Muscle layer of colon (tissue), 2 donors: ENCODE results near the gene SLC5A2.
A peak's percentile ranks its signal among the peaks of the same experiment; 100 is the strongest.
"Not testable (repeated sequence)": the region's sequence is repeated elsewhere in the genome, so short reads cannot be mapped to it uniquely, and the experiment has no call there.

ENCODE experiments used
- H3K27ac ChIP-seq: one replicate; pipeline ENCODE4 v1.7.0; 2013; ENCODE audit warnings: low read depth, mild to moderate bottlenecking, low read length, moderate library complexity
- H3K27me3 ChIP-seq, 2 donors: one replicate each; pipeline ENCODE4 v1.7.0; 2013; ENCODE audit warnings: low read length in 2 of 2, mild to moderate bottlenecking in 2 of 2; ENCODE audit not compliant: insufficient read depth in 2 of 2, control insufficient read depth in 1 of 2
- H3K36me3 ChIP-seq: one replicate; pipeline ENCODE4 v1.7.0; 2013; ENCODE audit warnings: mild to moderate bottlenecking, low read length; ENCODE audit not compliant: insufficient read depth
- H3K4me1 ChIP-seq: one replicate; pipeline ENCODE4 v1.7.0; 2013; ENCODE audit warnings: mild to moderate bottlenecking, low read length; ENCODE audit not compliant: insufficient read depth
- H3K4me3 ChIP-seq, 2 donors: one replicate each; pipeline ENCODE4 v1.7.0; 2013; ENCODE audit warnings: low read length in 2 of 2, low read depth in 1 of 2, mild to moderate bottlenecking in 1 of 2, moderate library complexity in 1 of 2
- H3K9ac ChIP-seq: one replicate; pipeline ENCODE4 v1.7.0; 2013; ENCODE audit warnings: low read length
- H3K9me3 ChIP-seq: one replicate; pipeline ENCODE4 v1.7.0; 2013; ENCODE audit warnings: mild to moderate bottlenecking, low read length
- donor health status: abdominal sarcoma.
- donor health status: Adenocarcinoma of cecum.

The SLC5A2 gene

DNA sequence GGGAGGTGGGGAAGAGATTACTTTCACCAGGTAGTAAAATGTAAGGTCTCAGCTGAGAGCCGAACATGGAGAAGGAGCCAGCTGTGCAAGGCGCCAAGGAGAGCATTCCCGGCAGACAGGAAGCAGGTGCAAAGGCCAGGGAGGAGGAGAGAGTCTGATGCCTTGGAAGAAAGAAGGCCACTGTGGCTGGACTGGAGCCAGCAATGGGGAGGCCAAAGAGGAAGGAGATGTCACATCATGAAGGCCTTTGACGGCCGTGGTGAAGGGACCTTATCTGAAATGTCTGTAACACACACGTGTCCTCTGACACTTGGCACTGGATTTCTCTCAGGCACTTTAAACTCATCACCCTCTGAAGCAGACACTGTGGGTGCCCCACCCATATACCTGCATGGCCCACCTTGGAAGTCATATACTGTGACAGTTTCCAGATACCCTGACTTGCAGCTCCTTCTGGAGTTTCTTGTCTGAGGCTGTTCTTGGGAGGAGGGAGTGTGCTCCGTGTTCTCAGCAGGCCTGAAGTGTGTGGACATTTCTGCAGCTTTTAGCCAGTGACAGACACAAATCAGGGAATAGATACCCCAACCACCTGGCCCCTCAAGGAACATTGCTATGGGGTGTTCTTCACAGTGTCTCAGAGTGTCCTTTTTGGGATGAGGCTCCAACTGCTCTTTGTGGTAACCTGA is 1.9 kb upstream of the SLC5A2 start:
- peaks cover 7 to 9% of the 10 kb centered on the region in 2 donors for H3K27me3 ChIP-seq
- peaks cover 15% of the 10 kb centered on the region for H3K4me1 ChIP-seq
- no peak overlapping the region for H3K4me3 ChIP-seq
- H3K36me3 ChIP-seq, result peaks cover 17% of the 10 kb centered on the region
- H3K9me3 ChIP-seq, result no peaks in the 10 kb centered on the region
- H3K9ac ChIP-seq, result no peak overlapping the region
- H3K27ac ChIP-seq, result no peak overlapping the region

- H3K9ac ChIP-seq, H3K27ac ChIP-seq, H3K9me3 ChIP-seq: not testable (repeated sequence)
Observed at GRCh38 chr16:31484048-31484447, 1.1 kb downstream of the SLC5A2 start.

GRCh38 chr16:31484491-31485171 is 1.7 kb downstream of the SLC5A2 start:
- Histone ChIP-seq H3K4me3 (no peak overlapping the region), H3K27me3 (peaks cover 9 to 29% of the 10 kb centered on the region in 2 donors), H3K36me3 (no peaks in the 10 kb centered on the region), H3K27ac (no peak overlapping the region), H3K4me1 (peaks cover 23% of the 10 kb centered on the region), H3K9me3 (no peaks in the 10 kb centered on the region), H3K9ac (no peak overlapping the region)

More at GRCh38 chr16:31484048-31484447, 1.1 kb downstream of the SLC5A2 start:
- H3K4me1 ChIP-seq, result peaks cover 23% of the 10 kb centered on the region
- H3K36me3 ChIP-seq, H3K4me3 ChIP-seq: not testable (repeated sequence)
- H3K27me3 ChIP-seq, result peaks cover 9 to 29% of the 10 kb centered on the region in 2 donors

GRCh38 chr16:31485571-31485970 is 2.6 kb downstream of the SLC5A2 start:
- Histone ChIP-seq H3K4me3 (no peak overlapping the region), H3K9me3 (no peaks in the 10 kb centered on the region), H3K27me3 (peaks cover 9 to 29% of the 10 kb centered on the region in 2 donors), H3K9ac (no peak overlapping the region), H3K36me3 (peaks cover 6% of the 10 kb centered on the region), H3K27ac (no peak overlapping the region), H3K4me1 (peaks cover 22% of the 10 kb centered on the region)

- no peak overlapping the region for H3K27ac ChIP-seq
Observed at GRCh38 chr16:31486045-31486444, 3.1 kb downstream of the SLC5A2 start.

DNA sequence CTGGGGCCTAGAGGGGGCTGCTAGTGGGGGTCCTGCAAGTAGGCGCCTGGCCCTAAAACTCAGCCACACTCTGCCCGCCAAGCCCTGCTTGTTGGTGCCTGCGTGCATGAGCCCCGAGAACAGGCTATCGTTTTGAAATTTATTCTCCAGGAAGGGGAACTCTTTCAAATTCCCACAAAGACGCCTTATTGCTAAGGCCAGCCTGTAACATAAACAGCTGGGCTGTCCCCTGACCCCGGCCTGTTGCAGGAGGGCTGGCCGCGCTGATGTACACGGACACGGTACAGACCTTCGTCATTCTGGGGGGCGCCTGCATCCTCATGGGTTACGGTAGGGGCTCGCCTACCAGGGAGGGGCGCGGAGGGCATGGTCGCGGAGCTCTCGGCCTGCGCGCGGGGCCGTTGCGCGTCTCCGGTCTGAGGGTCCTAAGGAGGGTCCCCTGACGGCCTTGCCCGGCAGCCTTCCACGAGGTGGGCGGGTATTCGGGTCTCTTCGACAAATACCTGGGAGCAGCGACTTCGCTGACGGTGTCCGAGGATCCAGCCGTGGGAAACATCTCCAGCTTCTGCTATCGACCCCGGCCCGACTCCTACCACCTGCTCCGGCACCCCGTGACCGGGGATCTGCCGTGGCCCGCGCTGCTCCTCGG is 4.3 kb downstream of the SLC5A2 start:
- peaks cover 18% of the 10 kb centered on the region for H3K36me3 ChIP-seq
- H3K9me3 ChIP-seq, result no peaks in the 10 kb centered on the region
- H3K4me1 ChIP-seq, result peaks cover 14% of the 10 kb centered on the region
- H3K4me3 ChIP-seq, result peak overlapping the region; percentile 33 to 58
- no peak overlapping the region for H3K9ac ChIP-seq
- peaks cover 9 to 29% of the 10 kb centered on the region in 2 donors for H3K27me3 ChIP-seq
- no peak overlapping the region for H3K27ac ChIP-seq

More at GRCh38 chr16:31486045-31486444, 3.1 kb downstream of the SLC5A2 start:
- Histone ChIP-seq H3K36me3 (peaks cover 11% of the 10 kb centered on the region), H3K4me1 (peaks cover 17% of the 10 kb centered on the region), H3K9ac (no peak overlapping the region), H3K4me3 (no peak overlapping the region), H3K9me3 (no peaks in the 10 kb centered on the region), H3K27me3 (peaks cover 9 to 29% of the 10 kb centered on the region in 2 donors)

DNA sequence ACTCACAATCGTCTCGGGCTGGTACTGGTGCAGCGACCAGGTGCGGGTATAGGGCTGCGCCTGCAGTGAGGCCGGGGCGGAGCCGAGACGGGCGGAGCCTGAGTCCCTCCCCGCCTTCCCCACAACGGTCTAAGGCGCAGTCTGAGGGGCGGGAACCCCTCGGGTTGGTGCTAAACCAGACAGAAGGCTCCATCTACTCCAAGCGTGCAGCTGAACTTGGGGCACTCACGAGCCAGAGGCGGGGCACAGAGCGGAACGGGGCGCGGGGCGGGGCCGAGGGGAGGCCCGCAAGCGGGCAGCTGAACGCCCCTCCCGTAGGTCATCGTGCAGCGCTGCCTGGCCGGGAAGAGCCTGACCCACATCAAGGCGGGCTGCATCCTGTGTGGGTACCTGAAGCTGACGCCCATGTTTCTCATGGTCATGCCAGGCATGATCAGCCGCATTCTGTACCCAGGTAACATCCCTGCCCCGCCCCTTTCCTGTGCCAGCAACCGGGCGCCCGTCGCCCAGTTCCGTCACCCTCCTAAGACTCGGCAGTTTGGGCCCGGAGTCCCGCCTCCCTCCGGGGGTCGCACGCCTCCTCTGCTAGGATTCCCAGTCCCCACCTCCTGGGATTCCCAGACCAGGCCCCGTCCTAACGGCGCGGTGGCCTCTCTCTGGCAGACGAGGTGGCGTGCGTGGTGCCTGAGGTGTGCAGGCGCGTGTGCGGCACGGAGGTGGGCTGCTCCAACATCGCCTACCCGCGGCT is 5.0 kb downstream of the SLC5A2 start:
- peaks cover 25% of the 10 kb centered on the region for H3K36me3 ChIP-seq
- H3K4me1 ChIP-seq, result peaks cover 14% of the 10 kb centered on the region
- no peak overlapping the region for H3K27ac ChIP-seq
- H3K9ac ChIP-seq, result no peak overlapping the region
- peaks cover 9 to 29% of the 10 kb centered on the region in 2 donors for H3K27me3 ChIP-seq
- no peaks in the 10 kb centered on the region for H3K9me3 ChIP-seq
- peak overlapping the region; percentile 33 to 58 for H3K4me3 ChIP-seq

- Histone ChIP-seq H3K9me3 (no peaks in the 10 kb centered on the region), H3K9ac (no peak overlapping the region), H3K36me3 (peaks cover 33% of the 10 kb centered on the region), H3K27ac (no peak overlapping the region), H3K27me3 (peaks cover 9 to 29% of the 10 kb centered on the region in 2 donors), H3K4me1 (peaks cover 14% of the 10 kb centered on the region), H3K4me3 (peak overlapping the region; percentile 33 to 58)
Observed at GRCh38 chr16:31488468-31489297, 5.8 kb downstream of the SLC5A2 start.

GRCh38 chr16:31489298-31489564 is 6.3 kb downstream of the SLC5A2 start:
- peaks cover 36% of the 10 kb centered on the region for H3K36me3 ChIP-seq
- no peak overlapping the region for H3K9ac ChIP-seq
- H3K4me3 ChIP-seq, result no peak overlapping the region
- peaks cover 14% of the 10 kb centered on the region for H3K4me1 ChIP-seq
- no peak overlapping the region for H3K27ac ChIP-seq
- H3K9me3 ChIP-seq, result no peaks in the 10 kb centered on the region
- peaks cover 9 to 29% of the 10 kb centered on the region in 2 donors for H3K27me3 ChIP-seq

- Histone ChIP-seq H3K4me3 (no peak overlapping the region), H3K27me3 (peaks cover 6 to 29% of the 10 kb centered on the region in 2 donors), H3K4me1 (peaks cover 14% of the 10 kb centered on the region), H3K27ac (no peak overlapping the region), H3K9ac (no peak overlapping the region), H3K36me3 (peaks cover 43% of the 10 kb centered on the region), H3K9me3 (no peaks in the 10 kb centered on the region)
Observed at GRCh38 chr16:31489616-31490584, 7.0 kb downstream of the SLC5A2 start.
